ENCODE results near the gene TSPO2.

- TF ChIP-seq POLR2AphosphoS5 (IDR thresholded peaks at IDR 0.05) (no peak), CTCF (IDR thresholded peaks at IDR 0.05) (no peak), POLR2A (IDR thresholded peaks at IDR 0.05) (no peak), EP300 (IDR thresholded peaks at IDR 0.05) (no peak)
Observed at GRCh38 chr6:41038205-41038604, 4.1 kb upstream of the TSPO2 start.

Data from upper lobe of left lung (tissue), 4 donors.